ENCODE data around the gene GLYATL3. TPM values are rescaled to one million over a fixed set of nuclear protein-coding genes. Genes with fewer than 3 reads are reported as not detected.

Gene GLYATL3
- total RNA-seq, 1 donor, result not detected

DNA sequence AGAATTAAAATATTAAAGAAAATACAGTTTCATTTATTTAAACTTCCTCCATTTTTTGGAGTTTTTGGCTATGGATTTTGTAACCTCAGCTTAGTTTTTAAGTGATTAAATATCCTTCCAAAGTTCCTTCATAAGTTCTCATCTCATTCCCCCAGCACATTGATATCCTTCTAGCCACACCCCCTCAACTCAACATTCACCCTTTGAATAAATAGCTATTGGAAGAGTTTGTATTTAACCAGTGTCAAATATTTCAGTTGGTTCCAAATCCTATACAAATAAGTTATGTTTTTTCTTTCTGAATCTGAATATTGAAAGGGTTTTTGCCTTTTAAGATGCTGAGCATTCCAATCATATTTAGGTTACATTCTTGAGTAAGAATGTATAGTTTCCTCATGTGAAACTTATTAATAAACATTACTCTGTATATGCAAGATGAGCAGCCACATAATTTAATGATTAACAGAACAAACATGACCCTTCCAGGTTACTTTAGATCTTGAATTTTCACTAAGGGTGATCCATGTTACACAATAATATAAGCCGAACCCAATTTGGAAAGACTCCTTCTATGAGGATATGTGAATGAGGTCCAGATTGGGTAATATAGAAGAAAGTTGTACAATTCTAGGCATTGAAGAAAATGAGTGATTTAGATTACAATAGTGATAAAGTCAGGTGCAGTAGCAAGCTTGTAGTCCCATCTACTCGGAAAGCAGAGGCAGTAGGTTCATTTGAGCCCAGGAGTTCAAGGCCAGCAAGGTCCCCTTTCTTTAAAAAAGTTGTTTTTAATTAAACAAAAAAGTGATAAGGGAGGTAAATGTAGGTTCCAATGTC lies 13.6 kb downstream of the GLYATL3 start:
- no peak for TF ChIP-seq CTCF (IDR thresholded peaks at IDR 0.05; ENCODE audit: insufficient read depth, low read depth, low read length)
- no peak overlapping the region for H3K4me3 ChIP-seq (ENCODE audit: low read depth, low read length)
- DNase-seq (ENCODE audit: low read depth), result no peak

DNA sequence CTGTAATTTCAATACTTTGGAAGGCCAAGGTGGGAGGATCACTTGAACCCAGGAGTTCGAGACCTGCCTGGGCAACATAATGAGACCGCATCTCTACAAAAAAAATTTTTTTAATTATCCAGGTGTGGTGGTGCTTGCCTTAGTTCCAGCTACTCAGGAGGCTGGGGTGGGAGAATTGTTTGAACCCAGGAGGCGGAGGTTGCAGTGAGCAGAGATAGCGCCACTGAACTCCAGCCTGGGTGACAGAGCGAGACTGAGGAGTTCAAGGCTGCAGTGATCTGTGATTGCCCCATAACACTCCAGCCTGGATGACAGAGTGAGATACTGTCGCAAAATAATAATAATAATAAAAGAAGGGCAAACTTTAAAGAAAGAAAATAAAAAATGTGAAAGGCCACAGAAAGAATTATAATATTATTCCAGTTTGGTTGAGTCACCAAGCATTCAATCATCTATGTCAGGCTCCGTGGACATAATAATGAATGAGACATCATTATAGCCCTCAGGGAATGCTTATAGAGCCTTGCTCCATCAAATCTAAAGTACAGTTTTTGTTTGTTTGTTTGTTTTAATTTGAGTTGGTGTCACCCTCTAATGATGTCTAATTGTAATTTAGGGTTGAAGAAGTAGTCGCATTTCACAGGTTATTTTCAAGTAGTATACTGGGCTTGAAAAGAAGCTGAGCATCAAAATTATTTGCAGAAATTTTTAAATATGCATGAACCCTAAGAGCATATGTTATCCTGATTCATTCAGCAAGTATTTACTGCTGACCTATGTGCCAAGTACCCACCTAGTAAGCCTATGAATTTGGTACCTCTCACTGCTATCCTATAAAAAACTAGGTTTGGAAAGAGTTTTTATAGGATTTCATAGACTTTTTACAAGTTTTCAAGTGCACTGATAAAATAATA lies 15.1 kb downstream of the GLYATL3 start:
- TF ChIP-seq CTCF (IDR thresholded peaks at IDR 0.05; ENCODE audit: insufficient read depth, low read depth, low read length), result no peak
- H3K4me3 ChIP-seq (ENCODE audit: low read depth, low read length), result no peak overlapping the region
- DNase-seq (ENCODE audit: low read depth), result no peak

GRCh38 chr6:49515485-49516146 lies 15.9 kb downstream of the GLYATL3 start:
- H3K4me3 ChIP-seq (ENCODE audit: low read depth, low read length), result no peak overlapping the region
- DNase-seq (ENCODE audit: low read depth), result no peak
- no peak for TF ChIP-seq CTCF (IDR thresholded peaks at IDR 0.05; ENCODE audit: insufficient read depth, low read depth, low read length)

DNA sequence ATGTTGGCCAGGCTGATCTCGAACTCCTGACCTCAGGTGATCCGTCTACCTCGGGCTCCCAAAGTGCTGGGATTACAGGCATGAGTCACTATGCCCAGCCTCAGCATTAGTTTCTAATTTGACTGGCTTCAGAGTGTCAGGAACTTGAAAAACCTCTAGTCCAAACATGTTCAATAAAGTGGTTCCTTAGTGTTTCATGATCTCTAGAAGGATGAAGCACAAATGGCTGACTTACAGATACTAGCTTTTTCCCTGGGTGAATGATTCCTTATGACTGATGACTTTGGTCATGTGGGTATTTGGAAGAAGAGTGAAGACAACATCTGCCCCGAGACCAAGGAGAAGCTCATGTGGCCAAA lies 16.4 kb downstream of the GLYATL3 start:
- TF ChIP-seq CTCF (IDR thresholded peaks at IDR 0.05; ENCODE audit: insufficient read depth, low read depth, low read length), result no peak
- no peak for DNase-seq (ENCODE audit: low read depth)

GRCh38 chr6:49517919-49518318 lies 18.2 kb downstream of the GLYATL3 start:
- TF ChIP-seq CTCF (IDR thresholded peaks at IDR 0.05; ENCODE audit: insufficient read depth, low read depth, low read length), result no peak

More for the DNA sequence above, 16.4 kb downstream of the GLYATL3 start:
- no peak overlapping the region for H3K4me3 ChIP-seq (ENCODE audit: low read depth, low read length)

DNA sequence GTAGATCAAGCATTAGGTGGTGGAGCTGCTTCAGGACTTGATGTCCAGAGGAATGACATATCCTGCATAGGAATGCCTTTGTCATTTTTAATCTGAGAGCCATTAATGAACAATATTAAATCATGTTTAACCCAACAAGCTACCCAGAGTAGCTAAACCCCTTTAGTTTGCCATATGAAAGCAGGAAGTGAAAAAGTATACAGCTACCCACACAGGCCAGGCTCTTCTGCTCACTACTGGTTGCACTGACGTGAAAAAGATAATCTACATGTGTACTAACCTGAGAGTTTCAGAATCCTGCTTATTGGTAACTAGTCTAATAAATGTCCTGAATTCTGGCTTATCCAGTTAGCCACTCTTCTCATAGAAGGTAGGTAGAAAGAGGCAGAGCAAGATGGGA lies 19.9 kb downstream of the GLYATL3 start:
- no peak overlapping the region for H3K4me3 ChIP-seq (ENCODE audit: low read depth, low read length)
- no peak for DNase-seq (ENCODE audit: low read depth)
- TF ChIP-seq CTCF (IDR thresholded peaks at IDR 0.05; ENCODE audit: insufficient read depth, low read depth, low read length), result no peak

More at GRCh38 chr6:49517919-49518318, 18.2 kb downstream of the GLYATL3 start:
- DNase-seq (ENCODE audit: low read depth), result no peak
- no peak overlapping the region for H3K4me3 ChIP-seq (ENCODE audit: low read depth, low read length)

Data from fibroblast of villous mesenchyme (primary cell).